ENCODE data around the gene VAV3.

VAV3 gene

GRCh38 chr1:107559881-107560280 lies 405.1 kb downstream of the VAV3 start:
- H3K4me3 ChIP-seq (replicated peaks; ENCODE audit: insufficient read depth, low read length): no peak overlapping the region
- H3K27me3 ChIP-seq (ENCODE audit: insufficient read depth, poor library complexity, severe bottlenecking): no peaks in the 10 kb centered on the region
- TF ChIP-seq SPI1 (IDR thresholded peaks at IDR 0.05; ENCODE audit: borderline replicate concordance, low read depth) (no peak), CTCF (IDR thresholded peaks at IDR 0.05; ENCODE audit: insufficient read depth, low read length) (no peak), GABPA (IDR thresholded peaks at IDR 0.05; ENCODE audit: low read depth) (no peak), POLR2AphosphoS5 (IDR thresholded peaks at IDR 0.05; ENCODE audit: low read depth) (no peak)
- no peak overlapping the region for H3K27ac ChIP-seq (replicated peaks)
- no peak for DNase-seq (ENCODE audit: low read depth in 1 of 2, low spot score in 1 of 2)

GRCh38 chr1:107557095-107557494 lies 407.9 kb downstream of the VAV3 start:
- Histone ChIP-seq H3K27me3 (ENCODE audit: insufficient read depth, poor library complexity, severe bottlenecking) (no peaks in the 10 kb centered on the region), H3K27ac (replicated peaks) (no peak overlapping the region), H3K4me3 (replicated peaks; ENCODE audit: insufficient read depth, low read length) (no peak overlapping the region)
- TF ChIP-seq REST (IDR thresholded peaks at IDR 0.05; ENCODE audit: insufficient replicate concordance, low read depth): no peak
- no peak for TF ChIP-seq CTCF (IDR thresholded peaks at IDR 0.05; ENCODE audit: insufficient read depth, low read length)
- TF ChIP-seq GABPA (IDR thresholded peaks at IDR 0.05; ENCODE audit: low read depth): no peak
- no peak for TF ChIP-seq SPI1 (IDR thresholded peaks at IDR 0.05; ENCODE audit: borderline replicate concordance, low read depth)
- TF ChIP-seq POLR2AphosphoS5 (IDR thresholded peaks at IDR 0.05; ENCODE audit: low read depth): no peak
- DNase-seq (ENCODE audit: low read depth in 1 of 2, low spot score in 1 of 2): no peak

GRCh38 chr1:107555578-107555977 lies 409.4 kb downstream of the VAV3 start:
- Histone ChIP-seq H3K27ac (replicated peaks) (no peak overlapping the region), H3K4me3 (replicated peaks; ENCODE audit: insufficient read depth, low read length) (no peak overlapping the region), H3K27me3 (ENCODE audit: insufficient read depth, poor library complexity, severe bottlenecking) (no peaks in the 10 kb centered on the region)
- no peak for TF ChIP-seq POLR2AphosphoS5 (IDR thresholded peaks at IDR 0.05; ENCODE audit: low read depth)
- TF ChIP-seq SPI1 (IDR thresholded peaks at IDR 0.05; ENCODE audit: borderline replicate concordance, low read depth): no peak
- no peak for DNase-seq (ENCODE audit: low read depth in 1 of 2, low spot score in 1 of 2)

GRCh38 chr1:107552781-107553180 lies 412.2 kb downstream of the VAV3 start:
- no peak overlapping the region for H3K4me3 ChIP-seq (replicated peaks; ENCODE audit: insufficient read depth, low read length)
- TF ChIP-seq REST (IDR thresholded peaks at IDR 0.05; ENCODE audit: insufficient replicate concordance, low read depth) (no peak), GABPA (IDR thresholded peaks at IDR 0.05; ENCODE audit: low read depth) (no peak), SPI1 (IDR thresholded peaks at IDR 0.05; ENCODE audit: borderline replicate concordance, low read depth) (no peak), CTCF (IDR thresholded peaks at IDR 0.05; ENCODE audit: insufficient read depth, low read length) (no peak), POLR2AphosphoS5 (IDR thresholded peaks at IDR 0.05; ENCODE audit: low read depth) (no peak)
- H3K27ac ChIP-seq (replicated peaks): no peak overlapping the region
- no peaks in the 10 kb centered on the region for H3K27me3 ChIP-seq (ENCODE audit: insufficient read depth, poor library complexity, severe bottlenecking)
- no peak for DNase-seq (ENCODE audit: low read depth in 1 of 2, low spot score in 1 of 2)
